Epithelial cell of proximal tubule (primary cell): Measurements from ENCODE around the gene VAT1L. TPM values are rescaled to one million over a fixed set of nuclear protein-coding genes. Genes with fewer than 3 reads are reported as not detected.
"Not testable (repeated sequence)": the region's sequence is repeated elsewhere in the genome, so short reads cannot be mapped to it uniquely, and the experiment has no call there.

Experiments
- DNase-seq: peaks from one replicate; pipeline ENCODE4 v3.0.0-alpha.2; 2011; ENCODE audit warnings: low read depth
- H3K4me3 ChIP-seq: 2 replicates; pipeline ENCODE4 v1.5.1; 2011; ENCODE audit warnings: low read depth, mild to moderate bottlenecking, low read length
- total RNA-seq: library from RNA; depleted of rRNA; stranded (reverse); fragments of >200 nt; gene quantifications from 2 replicates; pipeline ENCODE4 v1.2.3, GENCODE V29; 2015
- TF ChIP-seq, protein P1 (sequence below): conservative IDR thresholded peaks from 2 replicates; pipeline ENCODE4 v1.5.1; 2012; ENCODE audit warnings: low read depth, mild to moderate bottlenecking, low read length

The VAT1L gene
- total RNA-seq, 1 donor from 2014 or later = 0.92 TPM

DNA sequence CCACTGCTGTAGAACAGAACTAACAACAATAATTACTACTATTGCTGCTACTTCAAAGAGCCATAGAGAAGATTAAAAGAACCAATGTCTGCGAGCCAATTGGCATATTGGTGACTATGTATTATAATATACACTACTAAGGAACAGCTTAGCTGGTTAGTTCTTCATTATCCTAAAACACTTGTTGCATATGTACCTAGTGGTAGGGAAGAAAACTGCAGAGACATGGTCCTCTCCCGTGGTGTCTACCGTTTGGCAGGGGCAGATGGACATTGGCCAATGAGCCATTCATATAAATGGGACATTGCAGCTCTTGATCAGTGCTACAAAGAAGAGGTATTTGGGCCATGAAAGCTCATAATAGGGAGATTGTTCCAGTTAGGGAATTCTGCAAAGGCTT, 187.6 kb downstream of the VAT1L start:
- TF ChIP-seq, protein P1, sequence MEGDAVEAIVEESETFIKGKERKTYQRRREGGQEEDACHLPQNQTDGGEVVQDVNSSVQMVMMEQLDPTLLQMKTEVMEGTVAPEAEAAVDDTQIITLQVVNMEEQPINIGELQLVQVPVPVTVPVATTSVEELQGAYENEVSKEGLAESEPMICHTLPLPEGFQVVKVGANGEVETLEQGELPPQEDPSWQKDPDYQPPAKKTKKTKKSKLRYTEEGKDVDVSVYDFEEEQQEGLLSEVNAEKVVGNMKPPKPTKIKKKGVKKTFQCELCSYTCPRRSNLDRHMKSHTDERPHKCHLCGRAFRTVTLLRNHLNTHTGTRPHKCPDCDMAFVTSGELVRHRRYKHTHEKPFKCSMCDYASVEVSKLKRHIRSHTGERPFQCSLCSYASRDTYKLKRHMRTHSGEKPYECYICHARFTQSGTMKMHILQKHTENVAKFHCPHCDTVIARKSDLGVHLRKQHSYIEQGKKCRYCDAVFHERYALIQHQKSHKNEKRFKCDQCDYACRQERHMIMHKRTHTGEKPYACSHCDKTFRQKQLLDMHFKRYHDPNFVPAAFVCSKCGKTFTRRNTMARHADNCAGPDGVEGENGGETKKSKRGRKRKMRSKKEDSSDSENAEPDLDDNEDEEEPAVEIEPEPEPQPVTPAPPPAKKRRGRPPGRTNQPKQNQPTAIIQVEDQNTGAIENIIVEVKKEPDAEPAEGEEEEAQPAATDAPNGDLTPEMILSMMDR = no peak
- H3K4me3 ChIP-seq = no peak overlapping the region
- no peak for DNase-seq

DNA sequence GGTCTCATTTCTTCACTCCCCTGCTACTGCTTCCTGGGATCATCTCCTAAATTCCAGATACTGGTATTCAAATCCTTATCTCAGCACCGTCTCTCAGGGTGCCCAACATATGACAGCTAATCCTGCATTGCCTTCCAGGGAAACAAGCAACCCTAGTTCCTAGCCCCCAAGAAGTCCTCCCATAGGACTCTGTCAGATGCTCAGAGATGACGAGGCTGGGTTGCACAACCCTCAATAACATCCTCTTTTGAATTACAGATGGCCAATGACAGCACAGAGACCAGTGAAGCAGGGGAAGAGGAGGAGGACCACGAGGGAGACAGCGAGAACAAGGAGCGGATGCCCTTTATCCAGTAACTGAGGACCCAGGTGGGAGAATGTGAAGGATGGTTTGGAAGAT, 189.0 kb downstream of the VAT1L start:
- H3K4me3 ChIP-seq = no peak overlapping the region
- DNase-seq = no peak
- TF ChIP-seq, protein P1 = no peak

DNA sequence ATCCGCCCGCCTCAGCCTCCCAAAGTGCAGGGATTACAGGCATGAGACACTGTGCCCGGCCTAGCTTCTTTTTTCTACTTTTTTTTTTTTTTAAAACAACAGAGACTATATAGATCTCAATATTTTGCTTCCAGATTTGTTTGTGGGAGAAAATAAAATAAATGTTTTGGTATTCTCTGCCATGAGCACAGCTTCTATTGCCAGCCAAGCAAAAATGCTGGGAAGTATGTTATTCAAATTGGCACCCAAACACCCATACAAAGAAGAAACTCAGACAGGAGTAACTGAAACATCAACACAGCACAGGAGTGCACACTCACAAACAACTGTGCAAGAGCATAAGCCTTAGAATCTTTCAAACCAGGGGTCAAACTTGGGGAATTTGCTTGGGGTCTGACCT, 196.7 kb downstream of the VAT1L start:
- TF ChIP-seq, protein P1 = no peak
- no peak for DNase-seq
- H3K4me3 ChIP-seq = no peak overlapping the region

DNA sequence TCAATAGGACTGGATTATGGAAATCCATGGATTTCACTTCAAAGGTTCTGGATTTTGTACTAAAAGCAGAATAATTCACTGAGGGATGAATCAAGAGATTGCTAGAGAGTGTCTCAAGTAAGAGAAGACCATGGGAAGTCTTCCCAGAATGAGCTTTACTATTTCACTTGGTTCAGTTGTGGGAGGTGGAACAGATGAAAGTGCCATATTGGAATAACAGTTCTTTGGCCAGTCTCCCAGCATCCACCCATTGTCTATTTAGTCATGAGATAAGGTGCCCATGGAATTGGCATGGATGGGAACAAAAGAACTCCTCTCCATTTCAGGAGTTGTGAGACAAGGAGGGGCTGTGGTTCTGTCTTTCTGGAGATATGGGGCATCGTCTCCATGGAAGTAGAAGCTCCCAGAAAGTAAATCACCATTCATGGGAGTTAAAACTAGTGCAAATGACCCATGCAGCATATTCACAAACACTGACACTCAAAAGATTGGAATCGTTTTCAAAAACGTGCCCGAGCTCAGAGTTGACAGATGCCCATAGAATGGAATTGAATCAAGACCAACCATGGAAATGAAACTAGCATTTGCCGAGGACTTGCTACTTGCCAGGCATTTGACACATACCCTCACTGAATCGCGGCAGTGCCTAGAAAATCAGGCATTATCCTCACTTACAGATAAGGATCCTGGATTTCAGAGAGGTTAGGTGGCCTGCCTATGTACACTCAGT, 197.8 kb downstream of the VAT1L start:
- DNase-seq = no peak
- H3K4me3 ChIP-seq = no peak overlapping the region
- TF ChIP-seq, protein P1 = no peak

DNA sequence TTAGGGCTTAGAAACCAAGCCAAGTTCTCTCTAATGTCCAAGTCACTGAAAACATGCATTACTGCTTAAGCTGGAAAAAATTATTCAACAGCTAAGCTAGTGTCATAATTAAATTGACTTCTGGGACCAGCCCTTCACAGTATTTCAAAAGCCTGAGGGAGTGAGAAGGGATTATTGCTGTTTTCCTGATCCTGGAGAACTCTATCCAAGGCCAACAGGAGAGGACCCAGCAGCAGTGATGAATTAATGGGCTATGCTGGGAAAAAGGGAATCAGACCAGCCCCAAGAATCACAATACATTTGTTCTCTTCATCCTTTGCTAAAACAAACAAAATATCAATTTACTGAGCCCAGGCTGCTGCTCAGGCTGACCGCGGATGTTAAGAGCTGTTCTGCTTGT, 199.4 kb downstream of the VAT1L start:
- TF ChIP-seq, protein P1 = no peak
- no peak for DNase-seq

DNA sequence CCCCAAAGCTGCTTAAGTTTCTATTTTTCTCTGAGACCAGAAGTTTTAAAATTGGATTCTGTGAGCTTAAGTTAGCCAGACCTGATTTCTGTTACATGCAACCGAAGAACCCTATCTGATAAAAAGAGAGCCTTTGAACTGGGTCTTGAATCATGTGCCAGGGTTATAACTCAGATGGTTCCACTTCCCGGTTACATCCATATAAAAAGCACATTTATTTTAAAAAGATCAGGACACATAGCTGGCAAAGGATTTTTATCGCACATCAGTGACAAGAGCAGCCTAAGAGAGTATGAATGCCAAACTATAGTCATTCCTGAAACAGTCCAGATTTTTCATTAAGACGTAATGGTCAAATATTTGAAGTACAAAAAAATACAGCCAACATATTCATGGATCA, 201.5 kb downstream of the VAT1L start:
- TF ChIP-seq, protein P1 = no peak
- DNase-seq = no peak
- H3K4me3 ChIP-seq = no peak overlapping the region

More for the DNA sequence above, 199.4 kb downstream of the VAT1L start:
- H3K4me3 ChIP-seq = no peak overlapping the region

DNA sequence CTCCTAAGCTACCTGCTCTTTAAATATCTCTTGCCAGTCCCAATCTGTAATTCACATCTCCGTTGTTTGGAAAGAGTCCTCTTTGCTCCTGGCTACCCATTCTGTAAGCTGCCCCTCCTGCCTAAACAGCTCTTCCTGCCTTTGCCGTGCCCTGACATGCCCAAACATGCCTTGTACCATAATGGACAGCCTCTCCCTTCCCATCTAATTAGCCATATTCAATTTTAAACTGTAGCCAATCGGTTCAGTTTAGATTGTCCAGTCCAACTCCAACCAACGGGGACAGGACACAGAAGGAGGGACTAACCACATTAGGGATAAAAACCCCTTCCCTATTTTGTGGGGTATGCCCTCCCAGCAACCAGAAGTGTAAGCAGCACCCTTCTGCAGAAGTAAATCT, 203.3 kb downstream of the VAT1L start:
- TF ChIP-seq, protein P1 = no peak
- DNase-seq = no peak
- H3K4me3 ChIP-seq = no peak overlapping the region

DNA sequence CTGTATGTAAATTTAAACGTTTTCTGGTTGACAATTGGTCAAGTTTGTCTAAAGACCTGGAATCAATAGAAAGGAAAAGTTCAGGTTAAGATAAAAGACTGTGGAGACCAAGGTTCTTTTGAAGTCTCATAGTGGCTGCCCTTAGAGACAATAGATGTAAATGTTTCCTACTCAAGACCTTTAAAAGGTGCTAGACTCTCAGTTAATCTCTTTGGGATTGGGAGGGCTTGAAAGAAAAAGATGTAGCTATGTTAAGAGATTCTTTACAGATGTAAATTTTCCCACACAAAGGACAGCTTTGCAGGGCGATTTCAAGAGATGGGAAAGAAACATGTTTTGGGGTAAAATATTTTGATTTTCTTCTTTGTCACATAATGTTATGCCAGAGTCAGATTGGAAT, 204.0 kb downstream of the VAT1L start:
- DNase-seq, H3K4me3 ChIP-seq: not testable (repeated sequence)
